ENCODE measurements around the gene RFTN1. TPM values are rescaled to one million over a fixed set of nuclear protein-coding genes. Genes with fewer than 3 reads are reported as not detected.

RFTN1 gene
- total and polyA plus RNA-seq, 4 donors, result 4.4 to 20.4 (median 11.9) TPM

GRCh38 chr3:16512435-16513140 is 911 bp downstream of the RFTN1 start:
- TF ChIP-seq RXRA (IDR thresholded peaks at IDR 0.05), result peak; percentile 83
- TF ChIP-seq GABPA (IDR thresholded peaks at IDR 0.05 in 1 of 2, conservative IDR thresholded peaks at IDR 0.05 in 1 of 2), result no peak
- TF ChIP-seq, protein P1, sequence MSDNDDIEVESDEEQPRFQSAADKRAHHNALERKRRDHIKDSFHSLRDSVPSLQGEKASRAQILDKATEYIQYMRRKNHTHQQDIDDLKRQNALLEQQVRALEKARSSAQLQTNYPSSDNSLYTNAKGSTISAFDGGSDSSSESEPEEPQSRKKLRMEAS (IDR thresholded peaks at IDR 0.05), result peak; percentile 66
- TF ChIP-seq TAF1 (conservative IDR thresholded peaks at IDR 0.05), result peak; percentile 9
- no peak for TF ChIP-seq FOXA1 (IDR thresholded peaks at IDR 0.05)
- TF ChIP-seq HNF4A (conservative IDR thresholded peaks at IDR 0.05), result peak; percentile 30 to 59
- TF ChIP-seq EGR1 (IDR thresholded peaks at IDR 0.05; ENCODE audit: low read depth in 2 of 2), result no peak
- no peak for TF ChIP-seq HNF4G (IDR thresholded peaks at IDR 0.05)
- TF ChIP-seq FOXA2 (IDR thresholded peaks at IDR 0.05), result no peak
- peak; percentile 72 for TF ChIP-seq NR2F2 (IDR thresholded peaks at IDR 0.05)
- TF ChIP-seq JUND (IDR thresholded peaks at IDR 0.05), result no peak
- TF ChIP-seq, protein P2, sequence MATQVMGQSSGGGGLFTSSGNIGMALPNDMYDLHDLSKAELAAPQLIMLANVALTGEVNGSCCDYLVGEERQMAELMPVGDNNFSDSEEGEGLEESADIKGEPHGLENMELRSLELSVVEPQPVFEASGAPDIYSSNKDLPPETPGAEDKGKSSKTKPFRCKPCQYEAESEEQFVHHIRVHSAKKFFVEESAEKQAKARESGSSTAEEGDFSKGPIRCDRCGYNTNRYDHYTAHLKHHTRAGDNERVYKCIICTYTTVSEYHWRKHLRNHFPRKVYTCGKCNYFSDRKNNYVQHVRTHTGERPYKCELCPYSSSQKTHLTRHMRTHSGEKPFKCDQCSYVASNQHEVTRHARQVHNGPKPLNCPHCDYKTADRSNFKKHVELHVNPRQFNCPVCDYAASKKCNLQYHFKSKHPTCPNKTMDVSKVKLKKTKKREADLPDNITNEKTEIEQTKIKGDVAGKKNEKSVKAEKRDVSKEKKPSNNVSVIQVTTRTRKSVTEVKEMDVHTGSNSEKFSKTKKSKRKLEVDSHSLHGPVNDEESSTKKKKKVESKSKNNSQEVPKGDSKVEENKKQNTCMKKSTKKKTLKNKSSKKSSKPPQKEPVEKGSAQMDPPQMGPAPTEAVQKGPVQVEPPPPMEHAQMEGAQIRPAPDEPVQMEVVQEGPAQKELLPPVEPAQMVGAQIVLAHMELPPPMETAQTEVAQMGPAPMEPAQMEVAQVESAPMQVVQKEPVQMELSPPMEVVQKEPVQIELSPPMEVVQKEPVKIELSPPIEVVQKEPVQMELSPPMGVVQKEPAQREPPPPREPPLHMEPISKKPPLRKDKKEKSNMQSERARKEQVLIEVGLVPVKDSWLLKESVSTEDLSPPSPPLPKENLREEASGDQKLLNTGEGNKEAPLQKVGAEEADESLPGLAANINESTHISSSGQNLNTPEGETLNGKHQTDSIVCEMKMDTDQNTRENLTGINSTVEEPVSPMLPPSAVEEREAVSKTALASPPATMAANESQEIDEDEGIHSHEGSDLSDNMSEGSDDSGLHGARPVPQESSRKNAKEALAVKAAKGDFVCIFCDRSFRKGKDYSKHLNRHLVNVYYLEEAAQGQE (IDR thresholded peaks at IDR 0.05), result peak; percentile 32
- no peak for TF ChIP-seq ATF3 (IDR thresholded peaks at IDR 0.05)
- TF ChIP-seq, protein P3, sequence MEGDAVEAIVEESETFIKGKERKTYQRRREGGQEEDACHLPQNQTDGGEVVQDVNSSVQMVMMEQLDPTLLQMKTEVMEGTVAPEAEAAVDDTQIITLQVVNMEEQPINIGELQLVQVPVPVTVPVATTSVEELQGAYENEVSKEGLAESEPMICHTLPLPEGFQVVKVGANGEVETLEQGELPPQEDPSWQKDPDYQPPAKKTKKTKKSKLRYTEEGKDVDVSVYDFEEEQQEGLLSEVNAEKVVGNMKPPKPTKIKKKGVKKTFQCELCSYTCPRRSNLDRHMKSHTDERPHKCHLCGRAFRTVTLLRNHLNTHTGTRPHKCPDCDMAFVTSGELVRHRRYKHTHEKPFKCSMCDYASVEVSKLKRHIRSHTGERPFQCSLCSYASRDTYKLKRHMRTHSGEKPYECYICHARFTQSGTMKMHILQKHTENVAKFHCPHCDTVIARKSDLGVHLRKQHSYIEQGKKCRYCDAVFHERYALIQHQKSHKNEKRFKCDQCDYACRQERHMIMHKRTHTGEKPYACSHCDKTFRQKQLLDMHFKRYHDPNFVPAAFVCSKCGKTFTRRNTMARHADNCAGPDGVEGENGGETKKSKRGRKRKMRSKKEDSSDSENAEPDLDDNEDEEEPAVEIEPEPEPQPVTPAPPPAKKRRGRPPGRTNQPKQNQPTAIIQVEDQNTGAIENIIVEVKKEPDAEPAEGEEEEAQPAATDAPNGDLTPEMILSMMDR (IDR thresholded peaks at IDR 0.05; ENCODE audit: low read depth, low read length, missing input control), result peak; percentile 10
- TF ChIP-seq SP1 (IDR thresholded peaks at IDR 0.05), result peak; percentile 12
- TF ChIP-seq RAD21 (IDR thresholded peaks at IDR 0.05), result peak; percentile 30 to 37
- TF ChIP-seq YY1 (IDR thresholded peaks at IDR 0.05), result no peak
- no peak for TF ChIP-seq ZBTB33 (IDR thresholded peaks at IDR 0.05)
- Histone ChIP-seq H3K27me3 (ENCODE audit: control insufficient read depth in 4 of 4, insufficient read depth in 4 of 4, low read length in 3 of 4) (no peaks in the 10 kb centered on the region), H3K9ac (ENCODE audit: low read depth in 1 of 2, low read length in 2 of 2) (peak overlapping the region; percentile 82 to 84), H3K4me3 (ENCODE audit: low read depth in 1 of 3, low read length in 3 of 3) (peak overlapping the region; percentile 70 to 80 (median 78)), H3K9me3 (ENCODE audit: control insufficient read depth in 4 of 4, low read length in 3 of 4) (no peaks in the 10 kb centered on the region), H3K36me3 (ENCODE audit: control insufficient read depth in 4 of 4, insufficient read depth in 3 of 4, low read depth in 1 of 4, low read length in 3 of 4) (no peaks in the 10 kb centered on the region), H3K4me1 (ENCODE audit: control insufficient read depth in 4 of 4, insufficient read depth in 4 of 4, low read length in 3 of 4) (peaks cover 5 to 61% (median 43%) of the 10 kb centered on the region in 4 donors), H3K27ac (ENCODE audit: low read depth in 1 of 2, low read length in 2 of 2) (peak overlapping the region; percentile 88 to 94)
- no peak for DNase-seq (ENCODE audit: low spot score)
- WGBS, result under 1% methylated on average over 37 of the region's 37 CpGs

Data from liver (tissue), 9 donors.